Measurements from ENCODE around the gene AHCYL1.

DNA sequence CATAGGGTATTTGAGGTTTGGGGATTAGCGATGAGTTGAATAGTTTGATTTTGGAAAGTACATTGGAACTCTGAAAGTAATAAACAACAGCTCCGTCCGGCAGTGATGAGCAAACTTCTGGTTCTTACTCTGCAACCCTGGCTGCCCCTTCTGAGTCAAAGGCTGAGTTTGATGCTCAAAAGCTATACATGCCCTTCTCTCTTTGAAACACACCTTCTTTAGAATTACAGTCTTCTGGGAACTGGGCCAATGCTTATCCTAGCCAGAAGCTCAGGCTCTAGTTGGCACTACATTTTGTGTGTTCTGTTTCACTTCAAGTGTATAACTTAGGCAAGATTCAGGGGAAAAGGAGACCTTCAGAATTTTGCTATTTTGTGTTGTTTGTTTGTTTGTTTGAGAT, 9.3 kb downstream of the AHCYL1 start:
- TF ChIP-seq POLR2A (IDR thresholded peaks at IDR 0.05) (no peak), CTCF (IDR thresholded peaks at IDR 0.05) (no peak)
